Skeletal muscle cell (primary cell): ENCODE results near the gene MARCHF9.

Source experiments
- DNase-seq: peaks from one replicate; pipeline ENCODE4 v3.0.0-alpha.2; 2010; ENCODE audit warnings: low read depth
- H3K4me3 ChIP-seq: 2 replicates; pipeline ENCODE4 v1.5.1; 2011; ENCODE audit warnings: low read depth, mild to moderate bottlenecking, control low read depth, low read length, moderate library complexity

Gene MARCHF9

DNA sequence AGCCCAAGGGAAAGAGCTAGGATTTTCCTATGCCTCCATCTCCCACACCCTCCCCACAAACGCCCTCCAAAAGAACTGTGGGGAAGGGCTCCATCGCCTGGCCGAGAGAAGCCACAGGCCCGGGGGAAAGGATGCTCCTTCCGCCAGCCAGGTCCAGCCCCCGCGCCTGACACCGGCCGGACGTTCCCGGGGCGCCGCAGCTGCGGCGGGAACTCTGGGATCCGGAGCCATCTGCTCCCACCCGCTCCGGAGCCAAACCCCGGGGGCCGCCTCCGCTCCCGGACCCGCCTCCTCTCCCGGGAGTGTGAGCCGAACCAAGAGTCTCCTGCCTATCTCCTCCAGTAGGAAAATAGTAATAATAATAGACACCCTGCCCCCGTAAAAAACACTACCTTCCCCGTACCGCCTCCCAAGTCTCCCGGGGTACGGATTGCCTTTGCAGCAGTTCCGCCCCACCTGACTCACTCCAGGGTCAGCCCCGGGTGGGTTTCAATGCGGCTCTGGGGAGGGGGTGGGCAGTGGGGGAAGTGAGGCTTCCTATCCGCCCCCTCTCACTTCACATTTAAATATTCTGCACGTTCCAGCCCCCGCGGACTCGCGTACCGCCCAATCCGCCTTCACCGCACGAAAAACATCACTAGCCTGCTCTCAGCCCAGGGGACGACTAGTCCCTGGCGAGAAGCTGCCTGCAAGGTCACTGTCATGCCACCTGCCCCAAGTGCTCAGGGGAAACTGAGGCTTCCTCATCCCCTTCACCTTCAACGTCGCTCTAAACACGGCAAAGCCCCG lies 18.8 kb upstream of the MARCHF9 start:
- DNase-seq: no peak
- H3K4me3 ChIP-seq: peak overlapping the region; percentile 37

DNA sequence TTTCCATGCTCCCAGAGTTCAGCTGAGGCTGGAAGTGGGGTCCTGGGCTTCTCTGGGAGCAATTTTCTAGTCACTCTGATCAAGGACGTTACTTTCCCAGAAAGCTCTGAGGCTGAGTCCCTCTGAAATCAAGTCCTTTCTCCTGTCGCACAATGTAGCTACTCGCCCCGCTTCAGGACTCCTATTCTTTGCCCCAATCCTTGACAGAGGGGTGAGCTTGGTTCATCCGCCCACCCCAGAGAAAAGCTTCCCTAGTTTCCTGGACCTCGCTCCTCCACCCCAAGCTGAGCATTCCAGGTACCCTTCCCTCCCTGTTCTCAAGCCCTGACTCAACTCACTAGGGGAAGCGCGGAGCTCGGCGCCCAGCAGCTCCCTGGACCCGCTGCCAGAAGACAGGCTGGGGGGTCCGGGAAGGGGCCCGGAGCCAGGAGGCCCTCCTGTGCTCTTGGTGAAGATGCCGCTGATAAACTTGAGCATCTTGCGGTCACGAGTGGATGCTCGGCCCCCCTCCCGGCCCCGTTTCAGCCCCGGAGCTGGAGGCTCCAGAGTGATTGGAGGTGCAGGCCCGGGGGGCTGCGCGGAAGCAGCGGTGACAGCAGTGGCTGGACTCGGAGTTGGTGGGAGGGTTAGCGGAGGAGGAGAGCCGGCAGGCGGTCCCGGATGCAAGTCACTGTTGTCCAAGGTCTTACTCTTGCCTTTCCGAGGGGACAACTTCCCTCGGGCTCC lies 18.0 kb upstream of the MARCHF9 start:
- DNase-seq: no peak
- H3K4me3 ChIP-seq: no peak overlapping the region

DNA sequence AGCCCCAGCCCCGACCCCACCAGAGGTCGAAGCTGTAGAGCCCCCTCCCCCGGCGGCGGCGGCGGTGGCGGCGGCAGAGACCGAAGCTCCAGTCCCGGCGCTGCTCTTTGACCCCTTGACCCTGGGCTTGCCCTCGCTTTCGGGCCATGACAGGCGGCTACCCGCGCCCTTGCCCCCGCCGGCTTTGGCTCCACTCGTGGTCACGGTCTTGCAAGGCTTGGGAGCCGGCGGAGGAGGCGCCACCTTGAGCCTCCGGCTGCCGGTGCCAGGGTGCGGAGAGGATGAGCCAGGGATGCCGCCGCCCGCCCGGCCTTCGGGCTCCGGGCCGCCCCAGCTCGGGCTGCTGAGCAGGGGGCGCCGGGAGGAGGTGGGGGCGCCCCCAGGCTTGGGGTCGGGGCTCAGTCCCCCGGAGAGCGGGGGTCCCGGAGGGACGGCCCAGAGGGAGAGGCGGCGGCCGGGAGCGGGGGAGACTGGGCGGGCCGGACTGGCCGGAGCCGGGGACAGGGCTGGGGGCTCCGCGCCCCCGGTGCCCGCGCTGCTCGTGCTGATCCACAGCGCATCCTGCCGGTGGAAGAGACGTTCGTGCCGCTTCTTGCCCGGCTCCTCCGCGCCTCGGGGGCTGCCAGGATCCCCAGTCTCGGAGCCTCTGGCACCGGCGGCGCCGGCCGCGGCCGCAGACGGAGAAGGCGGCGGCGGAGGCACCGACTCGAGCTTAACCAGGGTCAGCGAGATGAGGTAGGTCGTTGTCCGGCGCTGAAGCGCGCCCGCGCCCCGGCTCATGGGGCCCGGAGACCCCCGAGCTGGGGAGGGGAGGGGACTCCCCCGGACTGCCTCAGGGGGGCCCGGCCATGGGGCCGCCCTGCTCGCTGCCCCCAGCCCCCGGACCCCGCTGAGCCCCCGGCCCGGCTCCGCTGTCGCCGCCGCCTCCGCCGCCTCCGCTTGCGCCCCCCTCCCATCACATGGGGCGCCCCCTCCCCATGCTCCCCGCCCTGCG lies 17.1 kb upstream of the MARCHF9 start:
- peak overlapping the region; percentile 42 for H3K4me3 ChIP-seq
- no peak for DNase-seq

GRCh38 chr12:57738661-57739237 lies 16.2 kb upstream of the MARCHF9 start, which contains the start of gene AGAP2:
Gene AGAP2, minus strand, starts transcription at chr12:57738742. Its CDS starts 496 bp downstream, at chr12:57738246.
- H3K4me3 ChIP-seq: peak within 1 kb of the TSS; percentile 42
- no peak for DNase-seq

DNA sequence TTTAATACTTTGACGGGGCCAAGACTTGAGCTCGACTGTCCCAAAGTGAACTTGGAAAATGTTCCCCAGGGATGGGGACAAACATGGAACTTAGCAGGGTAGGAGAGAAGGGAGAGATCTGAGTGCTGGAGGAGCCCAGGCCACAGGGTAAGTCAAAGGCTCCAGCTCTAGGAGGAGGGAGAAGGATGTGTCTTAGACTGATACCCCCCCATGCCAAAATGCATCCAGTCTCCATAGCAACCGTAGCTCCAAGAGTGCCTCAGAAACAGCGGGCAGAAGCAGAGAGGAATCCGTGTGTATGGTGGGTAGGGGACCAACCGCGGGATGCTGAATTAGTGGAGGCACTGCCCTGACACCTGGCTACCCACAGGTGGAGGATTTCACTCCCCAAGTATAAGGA lies 15.5 kb upstream of the MARCHF9 start:
- DNase-seq: no peak
- no peak overlapping the region for H3K4me3 ChIP-seq

GRCh38 chr12:57739914-57740538 lies 14.9 kb upstream of the MARCHF9 start:
- no peak overlapping the region for H3K4me3 ChIP-seq
- no peak for DNase-seq

- no peak overlapping the region for H3K4me3 ChIP-seq
- DNase-seq: no peak
Measured at GRCh38 chr12:57740656-57741412, 14.1 kb upstream of the MARCHF9 start.

DNA sequence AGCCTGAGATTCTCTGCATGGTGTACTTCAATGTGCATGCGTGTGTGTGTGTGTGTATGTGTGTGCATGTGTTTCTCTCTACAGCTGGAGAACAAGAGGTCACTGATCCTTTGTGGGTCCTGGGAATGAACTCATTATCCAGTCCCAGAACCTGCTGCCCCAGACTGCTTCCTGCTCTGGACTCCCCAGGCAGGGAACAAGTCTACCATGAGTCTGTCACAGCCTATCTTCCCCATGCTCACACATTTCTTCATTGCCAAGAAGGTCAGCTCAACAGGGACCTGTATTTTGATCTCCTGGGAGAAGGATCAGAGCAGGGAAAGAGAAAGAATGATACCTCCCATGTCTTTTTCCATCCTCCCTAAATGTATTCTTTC lies 13.5 kb upstream of the MARCHF9 start:
- no peak overlapping the region for H3K4me3 ChIP-seq
- no peak for DNase-seq

DNA sequence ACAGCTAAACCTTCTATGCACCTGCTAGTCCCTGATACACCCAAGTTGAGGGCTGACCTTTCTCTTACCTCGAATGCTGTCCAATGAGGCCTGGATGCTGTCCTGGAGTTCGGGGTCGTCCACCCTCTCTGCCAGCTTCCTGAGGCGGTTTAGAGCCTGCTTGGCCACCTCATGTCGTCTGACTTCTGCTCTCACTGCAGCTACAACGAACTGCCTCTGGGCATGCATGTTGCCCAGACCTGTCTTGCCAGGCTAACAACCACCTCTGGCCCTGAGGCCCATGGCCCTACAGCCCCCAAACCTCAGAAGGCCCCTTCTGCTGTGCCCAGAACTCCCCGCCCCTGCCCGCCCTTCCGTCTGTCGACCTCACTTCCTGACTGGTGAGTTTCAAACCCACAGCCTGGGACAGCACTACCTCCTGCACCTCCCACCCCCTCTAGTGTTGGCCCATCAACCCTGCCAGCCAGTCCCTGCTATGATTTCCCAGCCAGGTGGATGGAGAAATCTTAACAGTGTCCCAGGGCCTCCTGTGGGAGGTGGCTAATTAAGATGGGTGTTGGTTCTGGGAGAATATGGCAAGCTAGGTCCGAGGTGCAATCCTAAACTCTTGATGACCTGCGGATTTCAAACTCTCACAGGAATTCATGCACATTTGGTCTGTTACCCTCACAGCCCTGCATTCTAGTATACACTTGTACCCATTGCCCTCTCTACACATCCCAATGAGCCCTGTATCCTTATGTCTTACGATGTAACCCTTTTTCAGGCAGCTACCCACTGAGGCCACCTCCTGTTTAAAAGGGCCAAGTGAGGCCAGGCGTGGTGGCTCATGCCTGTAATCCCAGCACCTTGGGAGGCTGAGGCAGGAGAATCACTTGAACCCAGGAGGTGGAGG lies 12.8 kb upstream of the MARCHF9 start:
- no peak for DNase-seq
- H3K4me3 ChIP-seq: no peak overlapping the region

DNA sequence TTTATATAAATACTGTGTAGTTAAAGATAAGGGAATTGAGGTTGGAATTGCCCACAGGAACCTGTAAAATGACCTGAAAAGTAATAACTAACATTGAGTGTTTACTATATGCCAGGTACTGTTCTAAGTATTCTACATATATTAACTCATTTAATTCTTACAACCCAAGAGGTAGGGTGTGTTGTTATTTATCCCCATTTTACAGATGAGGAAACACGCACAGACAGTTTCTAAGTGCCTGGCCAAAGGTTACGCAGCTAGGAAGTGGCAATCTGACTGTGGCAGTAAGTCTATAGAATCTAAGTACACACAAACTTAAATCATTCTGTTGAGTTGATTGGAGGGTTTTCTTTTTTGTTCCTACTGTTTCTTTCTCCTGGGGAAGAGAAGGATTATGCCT lies 11.1 kb upstream of the MARCHF9 start:
- DNase-seq: no peak
- no peak overlapping the region for H3K4me3 ChIP-seq

- DNase-seq: peak; percentile 62
- H3K4me3 ChIP-seq: peak overlapping the region; percentile 93
Measured at GRCh38 chr12:57744194-57744776, 10.6 kb upstream of the MARCHF9 start.

DNA sequence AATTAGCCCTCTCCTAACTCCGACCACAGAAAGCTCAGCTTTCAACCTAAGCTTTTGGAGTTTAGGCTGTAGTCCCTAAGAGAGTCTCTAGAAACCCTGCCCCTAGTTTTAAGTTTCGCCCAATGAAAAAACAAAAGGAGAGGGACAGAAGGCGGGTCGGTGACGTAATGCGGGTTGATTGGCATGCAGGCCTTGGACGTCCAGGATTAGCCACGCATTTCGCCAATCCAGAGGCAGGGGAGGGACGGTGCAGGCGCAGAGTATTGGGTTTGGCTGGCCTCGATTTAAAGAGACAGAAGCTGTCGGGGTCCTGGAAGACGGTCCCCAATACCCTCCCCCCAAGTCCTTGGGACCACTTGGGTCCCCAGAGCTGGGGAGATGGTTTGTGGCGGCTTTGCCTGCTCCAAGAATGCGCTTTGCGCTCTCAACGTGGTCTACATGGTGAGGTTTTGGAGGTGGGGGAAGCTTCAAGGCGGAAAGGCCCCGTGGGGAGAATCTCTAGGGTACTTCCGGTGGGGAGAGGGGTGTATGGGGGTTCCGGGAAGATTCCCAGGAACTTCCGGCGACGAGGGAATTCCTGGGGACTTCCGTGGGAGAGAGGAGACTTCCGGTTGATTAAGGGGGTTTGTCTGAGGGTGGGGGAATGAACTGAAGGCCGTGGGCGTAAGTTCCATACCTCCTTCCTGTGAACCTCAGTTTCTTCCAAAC lies 10.0 kb upstream of the MARCHF9 start, which contains the start of gene TSPAN31:
Gene TSPAN31 (plus strand): TSS at position 263 of the 708 bp plus-strand sequence. CDS start 116 bp downstream, at position 379.
- DNase-seq: peak; percentile 96
- H3K4me3 ChIP-seq: peak within 1 kb of the TSS; percentile 93

- peak overlapping the region; percentile 93 for H3K4me3 ChIP-seq
- no peak for DNase-seq
Measured at GRCh38 chr12:57745485-57745881, 9.4 kb upstream of the MARCHF9 start.

- DNase-seq: no peak
- H3K4me3 ChIP-seq: peak overlapping the region; percentile 93
Measured at GRCh38 chr12:57746025-57746424, 8.9 kb upstream of the MARCHF9 start.

- no peak for DNase-seq
- H3K4me3 ChIP-seq: no peak overlapping the region
Measured at GRCh38 chr12:57749061-57749460, 5.8 kb upstream of the MARCHF9 start.
